Measurements from ENCODE around the gene BAX.

BAX gene

GRCh38 chr19:48988860-48989259 is 34.2 kb downstream of the BAX start:
- no peak for FAIRE-seq

- FAIRE-seq = no peak
Observed at GRCh38 chr19:48989701-48990291, 35.1 kb downstream of the BAX start.

- no peak for FAIRE-seq
Observed at GRCh38 chr19:48990400-48990799, 35.7 kb downstream of the BAX start.

GRCh38 chr19:48991011-48991609 is 36.4 kb downstream of the BAX start:
- FAIRE-seq = no peak

GRCh38 chr19:48991873-48992580 is 37.4 kb downstream of the BAX start:
- peak; percentile 11 for FAIRE-seq

GRCh38 chr19:48992581-48993174 is 38.0 kb downstream of the BAX start:
- FAIRE-seq = no peak

- FAIRE-seq = peak; percentile 98
Observed at GRCh38 chr19:48993175-48994034, 38.7 kb downstream of the BAX start, which contains the start of the genes GYS1 and RUVBL2. Gene GYS1, minus strand, starts transcription at chr19:48993309. Its CDS starts 197 bp downstream, at chr19:48993112. Gene RUVBL2, plus strand, starts transcription at chr19:48993887. Its CDS starts 25 bp downstream, at chr19:48993912.

GRCh38 chr19:48994035-48994386 is 39.3 kb downstream of the BAX start:
- FAIRE-seq = no peak

GRCh38 chr19:48997972-48998371 is 43.3 kb downstream of the BAX start:
- no peak for FAIRE-seq

- no peak for FAIRE-seq
Observed at GRCh38 chr19:48999481-49000325, 45.0 kb downstream of the BAX start.

GRCh38 chr19:49004133-49004532 is 49.5 kb downstream of the BAX start:
- FAIRE-seq = no peak

GRCh38 chr19:49004964-49005614 is 50.4 kb downstream of the BAX start:
- FAIRE-seq = no peak

- no peak for FAIRE-seq
Observed at GRCh38 chr19:49006905-49007304, 52.2 kb downstream of the BAX start.

GRCh38 chr19:49009828-49010227 is 55.2 kb downstream of the BAX start:
- FAIRE-seq = no peak

- no peak for FAIRE-seq
Observed at GRCh38 chr19:49010453-49010852, 55.8 kb downstream of the BAX start.

- no peak for FAIRE-seq
Observed at GRCh38 chr19:49011194-49011593, 56.5 kb downstream of the BAX start.
